ENCODE data around the gene EPN2. TPM values are rescaled to one million over a fixed set of nuclear protein-coding genes. Genes with fewer than 3 reads are reported as not detected.
"Not testable (repeated sequence)": the region's sequence is repeated elsewhere in the genome, so short reads cannot be mapped to it uniquely, and the experiment has no call there.

EPN2 gene
- total RNA-seq (ENCODE audit: insufficient read depth, low replicate concordance) = 42.1 TPM

- DNase-seq (ENCODE audit: low spot score) = peak; percentile 58
Measured at GRCh38 chr17:19237139-19237388, at the start of gene EPN2. TSS of gene EPN2 (plus strand) at chr17:19237366. CDS start at chr17:19283120, 45,754 bp downstream.

- DNase-seq (ENCODE audit: low spot score) = not testable (repeated sequence)
Measured at GRCh38 chr17:19187883-19188869, 49.0 kb upstream of the EPN2 start.

GRCh38 chr17:19188870-19189708 lies 48.1 kb upstream of the EPN2 start:
- DNase-seq (ENCODE audit: low spot score) = not testable (repeated sequence)

GRCh38 chr17:19189781-19190405 lies 47.3 kb upstream of the EPN2 start:
- not testable (repeated sequence) for DNase-seq (ENCODE audit: low spot score)

GRCh38 chr17:19196382-19197204 lies 40.6 kb upstream of the EPN2 start:
- not testable (repeated sequence) for DNase-seq (ENCODE audit: low spot score)

GRCh38 chr17:19202448-19202847 lies 34.7 kb upstream of the EPN2 start:
- DNase-seq (ENCODE audit: low spot score) = not testable (repeated sequence)

GRCh38 chr17:19203429-19203828 lies 33.7 kb upstream of the EPN2 start:
- DNase-seq (ENCODE audit: low spot score) = not testable (repeated sequence)

- not testable (repeated sequence) for DNase-seq (ENCODE audit: low spot score)
Measured at GRCh38 chr17:19215074-19215860, 21.9 kb upstream of the EPN2 start.

GRCh38 chr17:19216148-19216926 lies 20.8 kb upstream of the EPN2 start:
- DNase-seq (ENCODE audit: low spot score) = not testable (repeated sequence)

GRCh38 chr17:19218914-19219313 lies 18.3 kb upstream of the EPN2 start:
- DNase-seq (ENCODE audit: low spot score) = not testable (repeated sequence)

- DNase-seq (ENCODE audit: low spot score) = not testable (repeated sequence)
Measured at GRCh38 chr17:19219384-19219783, 17.8 kb upstream of the EPN2 start.

- DNase-seq (ENCODE audit: low spot score) = not testable (repeated sequence)
Measured at GRCh38 chr17:19220195-19220594, 17.0 kb upstream of the EPN2 start.

- DNase-seq (ENCODE audit: low spot score) = not testable (repeated sequence)
Measured at GRCh38 chr17:19226610-19227588, 10.3 kb upstream of the EPN2 start.

GRCh38 chr17:19234676-19235075 lies 2.5 kb upstream of the EPN2 start:
- not testable (repeated sequence) for DNase-seq (ENCODE audit: low spot score)

GRCh38 chr17:19236351-19237138 lies 621 bp upstream of the EPN2 start:
- DNase-seq (ENCODE audit: low spot score) = not testable (repeated sequence)

- peak; percentile 42 for DNase-seq (ENCODE audit: low spot score)
Measured at GRCh38 chr17:19237389-19238166, 412 bp downstream of the EPN2 start.

GRCh38 chr17:19238167-19238505 lies 970 bp downstream of the EPN2 start:
- DNase-seq (ENCODE audit: low spot score) = peak; percentile 39
